ENCODE results near the gene PRTN3.

Gene PRTN3

DNA sequence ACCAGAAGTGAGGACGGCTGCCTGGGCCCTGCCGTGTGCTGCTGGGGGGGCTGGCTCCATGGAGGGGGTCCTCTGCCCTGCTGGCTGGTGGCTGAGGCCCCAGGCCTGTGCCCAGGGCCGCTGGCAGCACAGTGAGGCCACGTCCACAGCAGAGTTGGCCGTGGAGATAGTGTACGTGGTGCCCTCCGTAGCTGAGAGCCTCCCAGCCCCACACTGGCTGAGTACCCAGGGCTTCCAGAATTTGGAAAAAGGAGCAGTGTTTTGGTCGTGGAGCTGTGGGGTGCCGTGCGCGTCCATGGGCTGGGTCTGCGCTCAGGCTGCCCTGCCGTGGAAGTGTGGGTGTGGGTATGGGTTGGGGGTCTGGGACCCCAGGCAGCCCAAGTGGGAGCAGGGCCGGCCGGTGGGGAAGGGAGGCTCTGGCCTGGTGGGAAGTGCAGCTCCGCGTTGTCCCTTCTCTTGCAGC is 37.7 kb upstream of the PRTN3 start:
- DNase-seq (ENCODE audit: low read depth): no peak

GRCh38 chr19:803686-804418 is 36.9 kb upstream of the PRTN3 start:
- DNase-seq (ENCODE audit: low read depth): no peak

DNA sequence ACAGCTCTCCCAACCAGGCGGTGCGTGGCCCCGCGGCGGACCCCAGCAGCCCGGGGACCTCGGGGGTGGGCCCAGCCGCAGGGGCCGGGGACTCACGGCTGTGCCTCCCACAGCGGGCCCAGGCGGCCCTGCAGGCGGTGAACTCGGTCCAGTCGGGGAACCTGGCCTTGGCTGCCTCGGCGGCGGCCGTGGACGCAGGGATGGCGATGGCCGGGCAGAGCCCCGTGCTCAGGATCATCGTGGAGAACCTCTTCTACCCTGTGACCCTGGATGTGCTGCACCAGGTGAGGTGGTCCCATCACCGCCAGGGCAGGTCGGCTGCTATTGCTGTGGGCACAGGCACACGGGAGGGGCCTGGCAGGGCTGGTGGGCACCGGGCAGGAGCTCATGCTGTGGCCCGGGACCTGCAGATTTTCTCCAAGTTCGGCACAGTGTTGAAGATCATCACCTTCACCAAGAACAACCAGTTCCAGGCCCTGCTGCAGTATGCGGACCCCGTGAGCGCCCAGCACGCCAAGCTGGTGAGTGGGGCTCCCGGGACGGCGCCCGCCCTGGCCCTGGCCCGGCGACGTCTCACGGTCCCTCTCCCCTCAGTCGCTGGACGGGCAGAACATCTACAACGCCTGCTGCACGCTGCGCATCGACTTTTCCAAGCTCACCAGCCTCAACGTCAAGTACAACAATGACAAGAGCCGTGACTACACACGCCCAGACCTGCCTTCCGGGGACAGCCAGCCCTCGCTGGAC is 36.2 kb upstream of the PRTN3 start:
- no peak for DNase-seq (ENCODE audit: low read depth)

DNA sequence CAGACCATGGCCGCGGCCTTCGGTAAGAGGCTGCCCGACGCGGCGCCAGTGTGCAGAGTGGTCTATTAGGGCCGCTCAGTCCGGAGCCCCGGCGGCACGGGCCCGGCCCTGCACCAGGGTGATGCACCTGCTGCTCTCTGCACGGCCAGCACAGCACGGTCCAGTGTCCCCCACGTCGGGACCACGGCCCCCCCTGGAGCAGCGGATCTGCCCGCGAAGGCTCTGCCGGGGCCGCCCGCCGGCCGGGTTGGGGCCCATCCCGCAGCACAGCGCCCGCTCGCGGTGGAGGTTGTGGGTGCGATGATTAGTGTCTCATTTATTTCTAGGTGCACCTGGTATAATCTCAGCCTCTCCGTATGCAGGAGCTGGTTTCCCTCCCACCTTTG is 35.6 kb upstream of the PRTN3 start:
- no peak for DNase-seq (ENCODE audit: low read depth)

DNA sequence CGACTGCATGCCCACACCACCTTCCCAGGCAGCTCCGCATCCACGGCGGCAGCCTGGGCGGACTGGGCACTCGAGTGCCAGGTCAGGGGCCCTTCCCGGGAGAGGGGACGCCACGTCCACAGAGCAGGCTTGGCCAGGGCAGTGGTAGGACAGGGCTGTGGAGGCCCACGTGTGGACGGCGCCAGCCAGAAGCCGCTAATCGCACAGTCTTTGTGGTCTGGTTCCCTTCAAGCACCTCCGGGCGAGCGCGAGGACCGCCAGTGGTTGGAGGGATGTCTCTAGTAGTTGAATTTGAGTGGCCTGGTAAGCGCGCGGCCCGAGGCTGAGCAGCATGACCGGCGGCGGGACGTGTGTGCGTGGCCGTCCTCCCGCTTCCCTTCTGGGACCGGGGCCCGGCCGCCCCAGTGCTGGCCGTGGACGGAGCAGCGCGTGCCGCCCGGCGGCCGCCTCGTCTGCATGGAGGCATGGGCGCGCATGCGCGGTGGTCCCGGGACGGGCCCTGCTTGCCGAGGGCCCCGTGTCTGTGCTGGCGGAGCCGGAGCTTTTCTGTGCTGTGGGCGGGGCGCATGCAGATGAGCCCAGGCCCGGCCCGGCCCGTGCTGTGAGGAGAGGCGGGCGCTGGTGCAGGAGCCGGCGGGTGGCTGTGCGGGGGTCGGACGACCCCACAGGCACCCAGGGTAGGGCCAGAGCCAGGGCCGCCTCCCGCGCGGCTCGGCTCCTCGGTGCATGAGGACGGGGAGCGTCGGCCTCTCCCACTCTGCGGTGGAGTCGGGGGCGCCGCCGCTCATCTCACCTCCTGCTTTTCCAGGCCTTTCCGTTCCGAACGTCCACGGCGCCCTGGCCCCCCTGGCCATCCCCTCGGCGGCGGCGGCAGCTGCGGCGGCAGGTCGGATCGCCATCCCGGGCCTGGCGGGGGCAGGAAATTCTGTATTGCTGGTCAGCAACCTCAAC is 34.9 kb upstream of the PRTN3 start:
- no peak for DNase-seq (ENCODE audit: low read depth)

GRCh38 chr19:806815-807421 is 33.9 kb upstream of the PRTN3 start:
- no peak for DNase-seq (ENCODE audit: low read depth)

- no peak for DNase-seq (ENCODE audit: low read depth)
Measured at GRCh38 chr19:807627-808422, 33.0 kb upstream of the PRTN3 start.

DNA sequence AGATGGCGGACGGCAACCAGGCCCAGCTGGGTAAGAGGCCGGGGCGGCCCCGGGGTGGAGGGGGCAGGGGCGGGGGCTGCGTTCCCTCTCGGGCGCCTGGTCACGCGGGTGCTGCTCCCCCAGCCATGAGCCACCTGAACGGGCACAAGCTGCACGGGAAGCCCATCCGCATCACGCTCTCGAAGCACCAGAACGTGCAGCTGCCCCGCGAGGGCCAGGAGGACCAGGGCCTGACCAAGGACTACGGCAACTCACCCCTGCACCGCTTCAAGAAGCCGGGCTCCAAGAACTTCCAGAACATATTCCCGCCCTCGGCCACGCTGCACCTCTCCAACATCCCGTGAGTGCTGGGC is 32.4 kb upstream of the PRTN3 start:
- DNase-seq (ENCODE audit: low read depth): no peak

DNA sequence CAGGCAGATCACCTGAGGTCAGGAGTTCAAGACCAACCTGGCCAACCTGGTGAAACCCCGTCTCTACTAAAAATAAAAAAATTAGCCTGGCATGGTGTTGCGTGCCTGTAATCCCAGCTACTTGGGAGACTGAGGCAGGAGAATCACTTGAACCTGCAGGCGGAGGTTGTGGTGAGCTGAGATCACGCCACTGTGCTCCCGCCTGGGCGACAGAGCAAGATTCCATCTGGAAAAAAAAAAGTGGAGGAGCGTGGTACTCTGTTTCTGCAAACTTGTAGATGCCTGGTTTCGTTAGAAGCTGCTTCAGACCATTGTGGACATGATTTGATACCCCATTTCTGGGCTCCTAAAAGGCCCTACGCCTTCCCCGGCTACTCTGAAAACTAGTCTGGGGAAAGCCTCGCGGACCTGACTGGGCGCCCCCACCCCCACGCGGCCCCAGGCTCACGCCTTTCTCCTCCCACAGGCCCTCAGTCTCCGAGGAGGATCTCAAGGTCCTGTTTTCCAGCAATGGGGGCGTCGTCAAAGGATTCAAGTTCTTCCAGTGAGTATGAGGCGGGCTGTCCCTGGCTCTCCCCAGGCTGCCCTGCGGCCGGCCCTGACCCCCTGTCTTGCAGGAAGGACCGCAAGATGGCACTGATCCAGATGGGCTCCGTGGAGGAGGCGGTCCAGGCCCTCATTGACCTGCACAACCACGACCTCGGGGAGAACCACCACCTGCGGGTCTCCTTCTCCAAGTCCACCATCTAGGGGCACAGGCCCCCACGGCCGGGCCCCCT is 30.5 kb upstream of the PRTN3 start:
- no peak for DNase-seq (ENCODE audit: low read depth)

DNA sequence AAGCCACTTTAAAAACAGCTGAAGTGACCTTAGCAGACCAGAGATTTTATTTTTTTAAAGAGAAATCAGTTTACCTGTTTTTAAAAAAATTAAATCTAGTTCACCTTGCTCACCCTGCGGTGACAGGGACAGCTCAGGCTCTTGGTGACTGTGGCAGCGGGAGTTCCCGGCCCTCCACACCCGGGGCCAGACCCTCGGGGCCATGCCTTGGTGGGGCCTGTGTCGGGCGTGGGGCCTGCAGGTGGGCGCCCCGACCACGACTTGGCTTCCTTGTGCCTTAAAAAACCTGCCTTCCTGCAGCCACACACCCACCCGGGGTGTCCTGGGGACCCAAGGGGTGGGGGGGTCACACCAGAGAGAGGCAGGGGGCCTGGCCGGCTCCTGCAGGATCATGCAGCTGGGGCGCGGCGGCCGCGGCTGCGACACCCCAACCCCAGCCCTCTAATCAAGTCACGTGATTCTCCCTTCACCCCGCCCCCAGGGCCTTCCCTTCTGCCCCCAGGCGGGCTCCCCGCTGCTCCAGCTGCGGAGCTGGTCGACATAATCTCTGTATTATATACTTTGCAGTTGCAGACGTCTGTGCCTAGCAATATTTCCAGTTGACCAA is 29.8 kb upstream of the PRTN3 start:
- no peak for DNase-seq (ENCODE audit: low read depth)

DNA sequence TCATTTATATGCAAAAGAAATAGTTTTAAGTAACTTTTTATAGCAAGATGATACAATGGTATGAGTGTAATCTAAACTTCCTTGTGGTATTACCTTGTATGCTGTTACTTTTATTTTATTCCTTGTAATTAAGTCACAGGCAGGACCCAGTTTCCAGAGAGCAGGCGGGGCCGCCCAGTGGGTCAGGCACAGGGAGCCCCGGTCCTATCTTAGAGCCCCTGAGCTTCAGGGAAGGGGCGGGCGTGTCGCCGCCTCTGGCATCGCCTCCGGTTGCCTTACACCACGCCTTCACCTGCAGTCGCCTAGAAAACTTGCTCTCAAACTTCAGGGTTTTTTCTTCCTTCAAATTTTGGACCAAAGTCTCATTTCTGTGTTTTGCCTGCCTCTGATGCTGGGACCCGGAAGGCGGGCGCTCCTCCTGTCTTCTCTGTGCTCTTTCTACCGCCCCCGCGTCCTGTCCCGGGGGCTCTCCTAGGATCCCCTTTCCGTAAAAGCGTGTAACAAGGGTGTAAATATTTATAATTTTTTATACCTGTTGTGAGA is 29.2 kb upstream of the PRTN3 start:
- no peak for DNase-seq (ENCODE audit: low read depth)

DNA sequence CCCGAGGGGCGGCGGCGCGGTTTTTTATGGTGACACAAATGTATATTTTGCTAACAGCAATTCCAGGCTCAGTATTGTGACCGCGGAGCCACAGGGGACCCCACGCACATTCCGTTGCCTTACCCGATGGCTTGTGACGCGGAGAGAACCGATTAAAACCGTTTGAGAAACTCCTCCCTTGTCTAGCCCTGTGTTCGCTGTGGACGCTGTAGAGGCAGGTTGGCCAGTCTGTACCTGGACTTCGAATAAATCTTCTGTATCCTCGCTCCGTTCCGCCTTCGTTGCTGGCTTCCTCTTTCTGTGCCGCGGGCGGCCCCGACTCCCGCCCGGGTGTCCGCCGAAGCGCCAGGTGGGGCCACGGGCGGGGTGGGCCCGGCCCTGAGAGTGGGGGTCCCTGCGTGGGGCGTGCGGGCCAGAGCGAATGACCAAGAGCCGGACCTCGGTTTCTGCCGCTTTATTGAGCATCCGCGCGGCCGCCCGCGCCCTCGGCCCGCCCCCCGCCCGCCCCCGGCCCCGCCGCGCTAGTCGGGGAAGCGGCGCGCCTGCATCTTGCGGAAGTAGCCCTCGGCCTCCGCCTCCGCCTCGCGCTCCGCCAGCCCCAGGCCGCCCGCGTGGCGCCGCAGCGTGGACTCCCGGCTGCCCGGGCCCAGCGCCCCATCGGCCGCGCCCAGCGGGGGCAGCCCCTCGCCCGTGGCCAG is 28.6 kb upstream of the PRTN3 start:
- DNase-seq (ENCODE audit: low read depth): no peak

DNA sequence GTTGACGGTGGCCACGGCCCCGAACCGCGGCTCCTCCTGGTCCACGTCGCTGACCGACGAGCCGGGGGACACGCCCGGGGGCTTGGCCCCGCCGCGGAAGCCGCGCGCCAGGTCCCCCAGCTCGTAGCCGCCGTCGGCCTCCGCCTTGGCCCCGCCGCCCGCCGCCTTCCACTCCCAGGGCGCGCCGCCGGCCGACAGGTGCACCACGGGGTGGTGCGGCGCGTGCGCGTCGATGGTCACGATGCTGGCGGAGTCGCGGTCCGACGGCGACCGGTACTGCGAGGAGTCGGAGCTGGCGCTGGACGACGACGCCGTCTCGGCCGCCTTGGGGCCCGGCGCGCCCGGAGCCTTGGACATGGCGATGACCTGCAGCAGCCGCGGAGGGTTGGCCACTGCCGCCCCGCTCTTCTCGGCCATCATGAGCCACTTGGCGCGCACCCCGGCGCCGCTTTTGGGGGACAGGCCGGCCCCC is 28.0 kb upstream of the PRTN3 start:
- no peak for DNase-seq (ENCODE audit: low read depth)

- no peak for DNase-seq (ENCODE audit: low read depth)
Measured at GRCh38 chr19:813219-814151, 27.3 kb upstream of the PRTN3 start.

DNA sequence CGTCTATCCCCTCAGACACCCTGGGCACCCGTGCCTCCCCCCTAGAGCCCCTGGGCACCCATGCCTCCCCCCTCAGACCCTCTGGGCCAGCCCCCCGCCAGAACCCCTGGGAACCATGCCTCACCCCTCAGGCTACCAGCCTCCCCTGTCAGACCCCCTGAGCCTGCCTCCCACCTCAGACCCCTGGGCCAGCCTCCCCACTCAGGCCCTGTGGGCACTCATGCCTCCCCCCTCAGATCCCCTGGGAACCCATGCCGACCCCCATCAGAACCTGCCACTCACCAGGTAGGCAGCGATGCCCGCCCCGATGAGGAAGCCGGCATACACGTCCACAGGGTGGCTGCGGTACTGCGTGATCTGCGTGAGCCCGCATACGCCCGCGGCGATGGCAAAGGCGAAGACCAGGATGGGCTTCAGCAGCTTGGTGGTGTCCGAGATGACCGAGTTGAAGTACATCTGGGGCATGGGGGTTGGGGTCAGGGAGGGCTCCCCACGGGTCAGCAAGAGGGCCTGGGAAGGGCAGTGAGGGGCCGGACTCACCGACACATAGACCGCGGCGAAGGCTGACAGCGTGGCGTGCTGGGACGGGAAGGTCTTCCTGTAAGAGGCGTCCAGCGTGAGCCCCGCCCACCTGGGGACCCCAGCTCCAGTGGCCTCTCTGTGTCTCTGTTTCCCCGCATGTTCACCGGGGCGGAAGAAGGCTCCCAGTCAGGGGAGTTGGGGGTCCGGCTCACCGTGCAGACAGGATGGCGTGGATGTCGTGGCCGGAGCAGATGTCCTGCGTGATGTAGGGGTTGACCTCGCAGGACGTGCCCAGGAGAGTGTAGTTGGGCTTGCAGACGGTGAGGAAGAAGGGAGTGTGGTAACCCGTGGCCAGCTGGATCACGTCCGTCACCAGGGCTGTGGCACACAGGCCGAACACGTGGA is 26.4 kb upstream of the PRTN3 start:
- no peak for DNase-seq (ENCODE audit: low read depth)

- no peak for DNase-seq (ENCODE audit: low read depth)
Measured at GRCh38 chr19:815079-815774, 25.6 kb upstream of the PRTN3 start.
